ENCODE measurements around the gene NFATC1.

The NFATC1 gene

DNA sequence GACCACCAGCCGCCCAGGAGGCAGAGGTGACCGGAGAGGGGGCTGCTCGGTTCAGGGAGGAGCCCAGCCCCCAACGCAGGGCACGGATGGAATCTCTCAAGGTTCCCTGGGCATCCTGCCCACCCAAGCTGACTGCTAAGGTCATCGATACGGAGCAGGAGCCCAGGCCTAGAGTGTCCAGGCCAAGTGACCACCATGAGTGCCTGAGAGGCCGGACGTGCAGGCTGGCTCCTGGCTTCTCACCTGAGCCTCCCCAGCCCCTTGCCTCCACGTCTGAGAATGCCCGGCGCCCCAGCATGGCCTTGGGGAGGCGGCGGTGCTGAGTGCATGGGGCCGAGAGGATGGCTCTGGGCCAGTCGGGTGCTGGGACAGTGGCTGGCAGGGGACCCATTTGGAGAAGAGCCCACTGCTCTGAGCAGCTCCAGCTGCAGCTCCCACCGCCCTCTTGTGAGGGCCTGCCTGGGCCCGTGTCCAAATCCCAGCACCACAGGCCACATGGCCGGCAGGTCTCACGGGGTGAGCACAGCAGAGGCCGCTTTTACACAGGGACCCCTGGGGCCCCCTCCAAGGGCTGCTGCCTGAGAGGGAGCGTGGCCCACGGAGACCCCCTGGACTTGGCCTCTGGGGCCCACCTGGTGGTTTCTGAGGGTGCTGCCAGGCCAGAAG lies 181.1 kb downstream of the NFATC1 start:
- H3K36me3 ChIP-seq (ENCODE audit: control insufficient read depth, insufficient read depth, low read length) = no peaks in the 10 kb centered on the region
- H3K4me1 ChIP-seq (ENCODE audit: control insufficient read depth, insufficient read depth, low read length) = no peaks in the 10 kb centered on the region
- H3K27me3 ChIP-seq (ENCODE audit: control insufficient read depth, insufficient read depth, low read length) = no peaks in the 10 kb centered on the region
- no peak overlapping the region for H3K4me3 ChIP-seq (ENCODE audit: low read length)
- no CpG with 5 or more reads among the region's 23 CpGs for WGBS (ENCODE audit: insufficient coverage, insufficient read length)
- no peak overlapping the region for H3K27ac ChIP-seq (ENCODE audit: low read length)
- H3K9me3 ChIP-seq (ENCODE audit: control insufficient read depth, insufficient read depth, low read length) = no peaks in the 10 kb centered on the region; the same call in 1 of the 2 replicates
- DNase-seq (ENCODE audit: low read depth, low spot score) = no peak

DNA sequence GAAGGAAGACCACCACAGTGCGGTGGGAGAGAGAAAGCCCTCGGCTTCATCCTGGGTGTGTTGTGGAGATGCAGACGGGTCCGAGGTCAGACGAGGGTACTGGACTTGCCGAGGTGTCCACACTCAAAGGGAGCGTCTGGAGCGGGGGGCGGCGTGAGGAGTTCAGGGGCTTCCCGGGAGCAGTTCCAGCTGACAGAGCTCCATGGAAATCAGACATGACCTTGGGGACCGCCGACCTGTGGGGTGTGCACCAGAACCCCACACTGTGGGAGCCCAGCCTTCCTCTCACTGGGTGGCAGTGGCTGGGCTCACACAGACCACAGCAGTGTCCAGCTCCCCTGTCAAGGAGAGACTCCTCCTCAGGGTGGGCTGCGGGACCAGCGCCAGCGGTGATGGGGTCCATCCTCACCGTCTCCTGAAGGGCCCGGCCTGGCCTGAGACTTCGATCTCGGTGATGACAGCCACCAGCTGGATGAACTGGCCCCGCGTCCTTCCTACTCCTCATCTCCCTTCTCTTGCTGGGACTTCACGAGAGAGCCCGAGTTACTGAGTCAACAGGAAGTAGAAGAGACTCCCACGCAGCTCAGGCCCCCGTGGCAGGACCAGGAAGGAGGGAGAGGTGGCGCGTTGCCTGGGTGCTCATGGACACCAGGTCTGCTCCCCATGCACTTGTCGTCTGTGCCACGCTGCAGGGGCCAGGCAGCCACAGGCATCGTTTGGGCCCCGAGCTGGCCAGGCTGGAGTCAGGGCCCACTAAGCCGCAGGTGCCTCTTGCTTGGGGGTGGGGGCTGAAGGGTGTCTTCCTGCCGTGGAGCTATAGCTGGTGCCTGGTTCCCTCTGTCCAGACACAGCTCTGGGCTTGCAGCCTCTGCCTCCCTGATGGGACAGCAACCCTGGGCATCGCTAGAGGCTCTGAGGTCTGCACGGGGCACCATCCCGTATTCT lies 182.0 kb downstream of the NFATC1 start:
- Histone ChIP-seq H3K36me3 (ENCODE audit: control insufficient read depth, insufficient read depth, low read length) (no peaks in the 10 kb centered on the region), H3K9me3 (ENCODE audit: control insufficient read depth, insufficient read depth, low read length) (no peaks in the 10 kb centered on the region; the same call in 1 of the 2 replicates), H3K4me3 (ENCODE audit: low read length) (no peak overlapping the region), H3K27me3 (ENCODE audit: control insufficient read depth, insufficient read depth, low read length) (no peaks in the 10 kb centered on the region), H3K27ac (ENCODE audit: low read length) (no peak overlapping the region), H3K4me1 (ENCODE audit: control insufficient read depth, insufficient read depth, low read length) (no peaks in the 10 kb centered on the region)
- DNase-seq (ENCODE audit: low read depth, low spot score) = no peak
- WGBS (ENCODE audit: insufficient coverage, insufficient read length) = no CpG with 5 or more reads among the region's 37 CpGs

DNA sequence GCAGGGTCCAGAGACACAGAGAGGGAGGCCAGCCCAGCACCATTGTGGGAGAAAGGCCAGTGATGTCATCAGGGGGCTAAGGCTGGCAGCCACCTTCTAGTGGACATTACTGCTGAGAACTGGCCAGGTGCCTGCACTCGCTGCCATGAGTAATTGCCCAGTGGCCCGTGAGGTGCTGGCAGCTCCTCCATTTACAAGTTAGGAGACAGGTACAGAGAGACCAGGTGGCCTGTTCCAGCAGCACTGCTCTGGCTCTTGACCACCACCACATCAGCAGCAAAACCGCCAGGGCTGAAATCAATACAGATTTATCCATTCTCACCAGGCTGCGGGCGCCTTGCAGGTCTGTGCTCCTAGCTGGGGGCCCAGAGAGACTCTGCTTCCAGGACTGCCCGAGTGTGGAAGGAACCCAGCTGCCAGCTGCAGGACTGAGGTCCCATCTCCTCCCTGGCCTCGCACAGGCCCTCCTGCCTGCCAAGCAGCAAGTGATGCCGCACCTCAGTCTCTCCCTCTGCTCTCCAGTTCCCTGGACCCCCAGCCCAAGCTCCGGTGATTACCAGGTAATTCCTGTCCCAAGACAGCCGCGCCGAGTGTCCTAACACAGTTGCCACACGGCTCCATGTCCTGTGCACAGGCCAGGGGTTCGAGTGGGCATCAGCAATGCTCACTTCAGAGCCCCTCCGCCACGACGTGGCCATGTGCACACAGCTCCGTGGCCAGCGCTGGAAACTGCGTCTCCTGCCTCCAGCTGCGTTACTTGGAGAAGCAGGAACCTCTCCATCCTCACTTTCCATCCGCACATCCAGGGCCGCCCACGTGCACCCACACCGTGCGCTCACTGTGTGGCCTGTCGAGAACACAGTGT lies 182.9 kb downstream of the NFATC1 start:
- WGBS (ENCODE audit: insufficient coverage, insufficient read length) = no CpG with 5 or more reads among the region's 27 CpGs
- no peak overlapping the region for H3K4me3 ChIP-seq (ENCODE audit: low read length)
- no peaks in the 10 kb centered on the region for H3K36me3 ChIP-seq (ENCODE audit: control insufficient read depth, insufficient read depth, low read length)
- no peak for DNase-seq (ENCODE audit: low read depth, low spot score)
- H3K9me3 ChIP-seq (ENCODE audit: control insufficient read depth, insufficient read depth, low read length) = no peaks in the 10 kb centered on the region
- no peaks in the 10 kb centered on the region for H3K27me3 ChIP-seq (ENCODE audit: control insufficient read depth, insufficient read depth, low read length)
- no peak overlapping the region for H3K27ac ChIP-seq (ENCODE audit: low read length)
- no peaks in the 10 kb centered on the region for H3K4me1 ChIP-seq (ENCODE audit: control insufficient read depth, insufficient read depth, low read length)
